IMR-90 (cell line): Measurements from ENCODE around the gene SCN10A. TPM values are rescaled to one million over a fixed set of nuclear protein-coding genes. Genes with fewer than 3 reads are reported as not detected.

Experiments used
- ATAC-seq: fragments of 200-7000 bp; cut with Tn5 transposase; 2 replicates; pipeline ENCODE4 v1.9.1; 2020; ENCODE audit warnings: low read depth, mild to moderate bottlenecking, moderate library complexity
- BruUV-seq: library from RNA; stranded (reverse); fragments of 400-500 nt; replicated peaks from 2 replicates; lab custom pipeline; 2021; lab: Mats Ljungman, UMichigan
- CTCF ChIA-PET: fragments of 300-600 bp; formaldehyde crosslinking; extraction: SDS; loops from one replicate; lab custom pipeline; 2021; ENCODE audit warnings: antibody characterized with exemption; lab: Yijun Ruan, JAX
- POLR2A ChIA-PET: fragments of 300-600 bp; sonication (Branson Sonifier 250); formaldehyde crosslinking; loops from one replicate; lab custom pipeline; 2022; ENCODE audit warnings: antibody characterized with exemption; ENCODE audit not compliant: unreplicated experiment; lab: Charles Lee
- DNase-seq: peaks from one replicate; pipeline ENCODE4 v3.0.0; 2013
- H2AFZ ChIP-seq: replicated peaks from 2 replicates; pipeline ENCODE3; 2013; ENCODE audit warnings: low read length, mild to moderate bottlenecking; ENCODE audit not compliant: poor library complexity
- H2AK5ac ChIP-seq: 2 replicates; pipeline ENCODE4 v1.6.1; 2013; ENCODE audit warnings: low read depth, low read length, inconsistent platforms
- H2AK9ac ChIP-seq: replicated peaks from 2 replicates; pipeline ENCODE3; 2013; ENCODE audit warnings: mild to moderate bottlenecking, low read depth, low read length, moderate library complexity; ENCODE audit not compliant: poor library complexity
- H2BK120ac ChIP-seq: 2 replicates; pipeline ENCODE4 v1.6.1; 2013; ENCODE audit warnings: low read depth, low read length, inconsistent platforms
- H2BK15ac ChIP-seq: 3 replicates; pipeline ENCODE4 v1.6.1; 2013; ENCODE audit warnings: low read depth, low read length, inconsistent platforms
- H2BK20ac ChIP-seq: 2 replicates; pipeline ENCODE4 v1.6.1; 2013; ENCODE audit warnings: low read depth, mild to moderate bottlenecking, inconsistent platforms, low read length, moderate library complexity
- H2BK5ac ChIP-seq: 2 replicates; pipeline ENCODE4 v1.6.1; 2013; ENCODE audit warnings: mild to moderate bottlenecking, low read depth, low read length, inconsistent platforms; ENCODE audit not compliant: poor library complexity, severe bottlenecking
- H3K14ac ChIP-seq: replicated peaks from 2 replicates; pipeline ENCODE4 v1.6.1; 2013; ENCODE audit warnings: low read depth, low read length, inconsistent platforms
- H3K18ac ChIP-seq: 2 replicates; pipeline ENCODE4 v1.6.1; 2013; ENCODE audit warnings: low read depth, low read length, control low read depth
- H3K23ac ChIP-seq: 2 replicates; pipeline ENCODE4 v1.6.1; 2013; ENCODE audit warnings: low read depth, low read length, inconsistent platforms
- H3K27ac ChIP-seq: 2 replicates; pipeline ENCODE4 v1.5.1; 2013; ENCODE audit warnings: mild to moderate bottlenecking, control low read depth, low read length; ENCODE audit not compliant: insufficient read depth
- H3K27me3 ChIP-seq: 2 replicates; pipeline ENCODE4 v1.6.1; 2013; ENCODE audit warnings: low read length; ENCODE audit not compliant: control insufficient read depth, insufficient read depth
- H3K36me3 ChIP-seq: 2 replicates; pipeline ENCODE4 v1.6.1; 2013; ENCODE audit warnings: low read length, mixed read lengths; ENCODE audit not compliant: control insufficient read depth, insufficient read depth
- H3K4ac ChIP-seq: 2 replicates; pipeline ENCODE4 v1.6.1; 2013; ENCODE audit warnings: low read depth, low read length, inconsistent platforms
- H3K4me1 ChIP-seq: 2 replicates; pipeline ENCODE4 v1.6.1; 2013; ENCODE audit warnings: low read length, mixed read lengths; ENCODE audit not compliant: control insufficient read depth, insufficient read depth
- H3K4me2 ChIP-seq: 2 replicates; pipeline ENCODE4 v1.6.1; 2013; ENCODE audit warnings: low read depth, mild to moderate bottlenecking, control low read depth, low read length, moderate library complexity
- H3K4me3 ChIP-seq: 2 replicates; pipeline ENCODE4 v1.5.1; 2013; ENCODE audit warnings: low read depth, mild to moderate bottlenecking, control low read depth, low read length, moderate library complexity; ENCODE audit not compliant: insufficient read depth
- H3K56ac ChIP-seq: 2 replicates; pipeline ENCODE4 v1.6.1; 2013; ENCODE audit warnings: low read length, inconsistent platforms; ENCODE audit not compliant: insufficient read depth; ENCODE audit errors: extremely low read depth
- H3K79me1 ChIP-seq, 2 experiments: 2 replicates each; pipeline ENCODE4 v1.6.1; 2013; ENCODE audit warnings: low read length in 2 of 2, inconsistent platforms in 1 of 2, low read depth in 1 of 2
- H3K9ac ChIP-seq: 2 replicates; pipeline ENCODE4 v1.6.1; 2013; ENCODE audit warnings: low read depth, low read length, control low read depth
- H3K9me1 ChIP-seq: 2 replicates; pipeline ENCODE4 v1.6.1; 2013; ENCODE audit warnings: low read length, inconsistent platforms; ENCODE audit not compliant: insufficient read depth
- H3K9me3 ChIP-seq: 2 replicates; pipeline ENCODE4 v1.6.1; 2013; ENCODE audit warnings: low read length; ENCODE audit not compliant: control insufficient read depth, insufficient read depth
- H4K20me1 ChIP-seq: 2 replicates; pipeline ENCODE4 v1.6.1; 2013; ENCODE audit warnings: low read length, inconsistent platforms; ENCODE audit not compliant: insufficient read depth
- H4K5ac ChIP-seq: 2 replicates; pipeline ENCODE4 v1.6.1; 2013; ENCODE audit warnings: mild to moderate bottlenecking, low read depth, low read length, control low read depth
- H4K8ac ChIP-seq, 2 experiments: 2 replicates each; pipeline ENCODE4 v1.6.1; 2013; ENCODE audit warnings: low read depth in 2 of 2, low read length in 2 of 2, control low read depth in 1 of 2, inconsistent platforms in 1 of 2
- H4K91ac ChIP-seq: 2 replicates; pipeline ENCODE4 v1.6.1; 2013; ENCODE audit warnings: low read depth, low read length, inconsistent platforms; ENCODE audit not compliant: insufficient read depth
- BHLHE40 ChIP-seq: fragments of 150-350 bp; IDR thresholded peaks from 2 replicates; pipeline ENCODE4 v1.6.1; 2016; ENCODE audit warnings: mild to moderate bottlenecking, low read depth, low read length
- CEBPB ChIP-seq: IDR thresholded peaks from 2 replicates; pipeline ENCODE4 v1.6.1; 2012; ENCODE audit warnings: low read depth, low read length, improper control_type of control experiment
- ELK1 ChIP-seq: fragments of 150-350 bp; IDR thresholded peaks from 2 replicates; pipeline ENCODE4 v1.6.1; 2016; ENCODE audit warnings: low read depth, mild to moderate bottlenecking, low read length, moderate library complexity, borderline replicate concordance
- FOS ChIP-seq: fragments of 150-350 bp; IDR thresholded peaks from 2 replicates; pipeline ENCODE4 v1.6.1; 2016; ENCODE audit warnings: low read depth, low read length
- MXI1 ChIP-seq: IDR thresholded peaks from 2 replicates; pipeline ENCODE4 v1.6.1; 2012; ENCODE audit warnings: low read depth, mild to moderate bottlenecking, low read length, moderate library complexity, borderline replicate concordance
- NFE2L2 ChIP-seq: fragments of 150-350 bp; IDR thresholded peaks from 2 replicates; pipeline ENCODE4 v1.6.1; 2016; ENCODE audit warnings: low read depth, mild to moderate bottlenecking, low read length
- RFX5 ChIP-seq: IDR thresholded peaks from 2 replicates; pipeline ENCODE4 v1.8.0; 2012; ENCODE audit warnings: low read depth, mild to moderate bottlenecking, low read length, moderate library complexity
- WGBS, 2 experiments: methylation state at CpG; one replicate each; pipeline versions ENCODE4 v1.1.5 to v1.1.7; 2013; ENCODE audit warnings: missing lambda C conversion rate in 2 of 2; ENCODE audit not compliant: insufficient read length in 1 of 2; ENCODE audit errors: extremely low coverage in 2 of 2; 5-methylcytosine and 5-hydroxymethylcytosine counted together
- dilution Hi-C: fragments of 300-500 bp; cut with HindIII; formaldehyde crosslinking; loops from one replicate; pipeline ENCODE4 v1.14.3; 2018; ENCODE audit warnings: low sequenced_read_pairs; ENCODE audit not compliant: unreplicated experiment
- in situ Hi-C: fragments of 300-500 bp; cut with MboI; formaldehyde crosslinking; loops from 3 replicates; pipeline ENCODE4 v1.14.3; 2019; ENCODE audit warnings: low sequenced_read_pairs, inconsistent platforms, mixed read lengths
- intact Hi-C: fragments of 100-400 bp; cut with micrococcal nuclease; formaldehyde crosslinking; loops from 2 replicates; pipeline ENCODE4 v1.10.0; 2022
- polyA plus RNA-seq, 3 experiments: library from polyadenylated mRNA; depleted of rRNA; stranded (reverse); fragments of >200 nt; gene quantifications; 2 replicates each; pipeline ENCODE4 v1.2.3, GENCODE V29; 2012; ENCODE audit warnings: low replicate concordance in 1 of 3
- total RNA-seq: library from RNA; depleted of rRNA; stranded (reverse); fragments of >200 nt; gene quantifications from 2 replicates; pipeline ENCODE4 v1.2.3, GENCODE V29; 2012

The SCN10A gene
- total and polyA plus RNA-seq, 2 of the 4 experiments (the other 2 are of a cell fraction): not detected

- Histone ChIP-seq H3K56ac (no peak overlapping the region), H2BK15ac (no peak overlapping the region), H3K36me3 (no peaks in the 10 kb centered on the region), H3K9me1 (no peaks in the 10 kb centered on the region; the same call in 1 of the 2 replicates), H3K4me1 (peaks cover 3% of the 10 kb centered on the region), H2BK20ac (no peak overlapping the region), H2BK5ac (no peak overlapping the region), H2AFZ (no peak overlapping the region), H4K91ac (no peak overlapping the region), H3K9ac (no peak overlapping the region), H3K14ac (no peak overlapping the region), H2AK9ac (no peak overlapping the region), H3K27ac (no peak overlapping the region), H3K79me1 (0 out of 4 replicates have a peak, but pooled peaks cover 0 to 1% of the 10 kb centered on the region in 2 experiments), H4K8ac (no peak overlapping the region), H4K5ac (no peak overlapping the region), H3K4me2 (no peak overlapping the region), H3K4me3 (no peak overlapping the region), H2BK120ac (no peak overlapping the region), H3K4ac (no peak overlapping the region), H2AK5ac (no peak overlapping the region), H3K18ac (no peak overlapping the region), H4K20me1 (no peaks in the 10 kb centered on the region), H3K9me3 (no peaks in the 10 kb centered on the region), H3K27me3 (peaks cover 32% of the 10 kb centered on the region), H3K23ac (no peak overlapping the region)
- ATAC-seq (no peak), DNase-seq (no peak)
- CTCF ChIA-PET: no interaction called here
- no TSS peak for BruUV-seq
- in situ Hi-C loops (no loop called here), dilution Hi-C loops (no loop called here), intact Hi-C loops (loop anchor here (1.0 to 10.0 kb wide), 4 partner anchors 136 to 347 kb away; no protein-coding TSS in a partner anchor)
- no peak for TF ChIP-seq RFX5
- no peak for TF ChIP-seq ELK1
- no peak for TF ChIP-seq FOS
- no peak for TF ChIP-seq BHLHE40
- no peak for TF ChIP-seq MXI1
- TF ChIP-seq NFE2L2: no peak
- no peak for TF ChIP-seq CEBPB
- WGBS, 2 experiments: 100% methylated on average over 1 of the region's 7 CpGs; no CpG with 5 or more reads in 1 of the 2 experiments
- POLR2A ChIA-PET: no interaction called here
Measured at GRCh38 chr3:38653685-38654537, 162.1 kb downstream of the SCN10A start.
